ENCODE measurements around the gene HELT. TPM values are rescaled to one million over a fixed set of nuclear protein-coding genes. Genes with fewer than 3 reads are reported as not detected.

The HELT gene
- total RNA-seq, 4 donors from 2014 or later: not detected

GRCh38 chr4:185003596-185004351, 14.5 kb upstream of the HELT start:
- Histone ChIP-seq H3K27ac (no peak overlapping the region), H3K9me3 (no peaks in the 10 kb centered on the region), H3K27me3 (peaks cover 0 to 41% of the 10 kb centered on the region in 2 donors), H3K4me1 (peaks cover 0 to 13% (median 6%) of the 10 kb centered on the region in 4 donors), H3K4me3 (no peak overlapping the region), H3K36me3 (no peaks in the 10 kb centered on the region)
- TF ChIP-seq CTCF (IDR thresholded peaks at IDR 0.05) (no peak), POLR2A (IDR thresholded peaks at IDR 0.05) (no peak), EP300 (IDR thresholded peaks at IDR 0.05) (no peak)
- 94 to 96% methylated on average over 19 of the region's 19 CpGs for WGBS, 2 donors
- no peak for DNase-seq (ENCODE audit: low spot score in 2 of 2)

- peak in 1 of 2 donors; percentile 12 for DNase-seq (ENCODE audit: low spot score in 2 of 2)
- peak overlapping the region in 1 of 4 donors; percentile 22 for H3K4me3 ChIP-seq
- WGBS, 2 donors: 26 to 32% methylated on average over 4 to 15 of the region's 22 CpGs
- H3K27ac ChIP-seq: no peak overlapping the region
- no peaks in the 10 kb centered on the region for H3K36me3 ChIP-seq
- no peaks in the 10 kb centered on the region for H3K9me3 ChIP-seq
- no peak for TF ChIP-seq CTCF (IDR thresholded peaks at IDR 0.05)
- TF ChIP-seq POLR2A (IDR thresholded peaks at IDR 0.05): no peak
- TF ChIP-seq EP300 (IDR thresholded peaks at IDR 0.05): no peak
- H3K4me1 ChIP-seq: peaks cover 0 to 13% (median 6%) of the 10 kb centered on the region in 4 donors
- H3K27me3 ChIP-seq: peaks cover 0 to 48% of the 10 kb centered on the region in 2 donors
Measured at GRCh38 chr4:185004562-185005218, 13.6 kb upstream of the HELT start.

GRCh38 chr4:185005219-185005819, 13.0 kb upstream of the HELT start:
- H3K27ac ChIP-seq: no peak overlapping the region
- H3K36me3 ChIP-seq: no peaks in the 10 kb centered on the region
- H3K27me3 ChIP-seq: peaks cover 0 to 55% of the 10 kb centered on the region in 2 donors
- DNase-seq (ENCODE audit: low spot score in 2 of 2): peak; percentile 74 to 86
- peak overlapping the region in 1 of 4 donors; percentile 22 for H3K4me3 ChIP-seq
- no peak for TF ChIP-seq POLR2A (IDR thresholded peaks at IDR 0.05)
- TF ChIP-seq CTCF (IDR thresholded peaks at IDR 0.05): peak; percentile 80 to 90 (median 85)
- H3K4me1 ChIP-seq: peaks cover 0 to 13% (median 6%) of the 10 kb centered on the region in 4 donors
- H3K9me3 ChIP-seq: no peaks in the 10 kb centered on the region
- WGBS, 2 donors: 5 to 6% methylated on average over 22 of the region's 22 CpGs

- 24 to 28% methylated on average over 8 of the region's 8 CpGs for WGBS, 2 donors
- DNase-seq (ENCODE audit: low spot score in 2 of 2): no peak
- H3K4me1 ChIP-seq: peaks cover 0 to 10% (median 1%) of the 10 kb centered on the region in 4 donors
- TF ChIP-seq POLR2A (IDR thresholded peaks at IDR 0.05) (no peak), EP300 (IDR thresholded peaks at IDR 0.05) (no peak), CTCF (IDR thresholded peaks at IDR 0.05) (peak in 1 of 5 experiments; percentile 24)
- H3K27ac ChIP-seq: no peak overlapping the region
- no peaks in the 10 kb centered on the region for H3K36me3 ChIP-seq
- H3K27me3 ChIP-seq: peaks cover 0 to 92% of the 10 kb centered on the region in 2 donors
- H3K4me3 ChIP-seq: no peak overlapping the region
- H3K9me3 ChIP-seq: no peaks in the 10 kb centered on the region
Measured at GRCh38 chr4:185011408-185011807, 6.9 kb upstream of the HELT start.
